ENCODE data around the gene DNAJC11.
"Not testable (repeated sequence)": the region's sequence is repeated elsewhere in the genome, so short reads cannot be mapped to it uniquely, and the experiment has no call there.

The DNAJC11 gene

GRCh38 chr1:6622396-6623152 is 79.0 kb downstream of the DNAJC11 start:
- DNase-seq = no peak

- DNase-seq = no peak
Observed at GRCh38 chr1:6621429-6622391, 79.9 kb downstream of the DNAJC11 start.

- no peak for DNase-seq
Observed at GRCh38 chr1:6619045-6619444, 82.6 kb downstream of the DNAJC11 start.

GRCh38 chr1:6614929-6615785 is 86.5 kb downstream of the DNAJC11 start:
- DNase-seq = peak; percentile 33

GRCh38 chr1:6614019-6614928 is 87.3 kb downstream of the DNAJC11 start:
- DNase-seq = peak; percentile 66

- peak; percentile 100 for DNase-seq
Observed at GRCh38 chr1:6613361-6614018, 88.1 kb downstream of the DNAJC11 start, which contains the start of gene PHF13. PHF13 (plus strand) TSS chr1:6613731; CDS start chr1:6614067, 336 bp downstream.

- DNase-seq = no peak
Observed at GRCh38 chr1:6612641-6613360, 88.8 kb downstream of the DNAJC11 start.

- DNase-seq = no peak
Observed at GRCh38 chr1:6603915-6604558, 97.6 kb downstream of the DNAJC11 start.

GRCh38 chr1:6603238-6603914 is 98.2 kb downstream of the DNAJC11 start:
- peak; percentile 60 for DNase-seq

GRCh38 chr1:6602669-6603237 is 98.9 kb downstream of the DNAJC11 start, which contains the start of gene KLHL21:
KLHL21 (minus strand) TSS chr1:6602869; CDS start chr1:6602817, 52 bp downstream.
- peak; percentile 87 for DNase-seq

GRCh38 chr1:6601923-6602668 is 99.5 kb downstream of the DNAJC11 start:
- DNase-seq = peak; percentile 43

GRCh38 chr1:6601049-6601922 is 100.3 kb downstream of the DNAJC11 start:
- DNase-seq = peak; percentile 86

- no peak for DNase-seq
Observed at GRCh38 chr1:6600410-6601048, 101.1 kb downstream of the DNAJC11 start.

GRCh38 chr1:6599991-6600390 is 101.6 kb downstream of the DNAJC11 start:
- DNase-seq = not testable (repeated sequence)

GRCh38 chr1:6599141-6599975 is 102.3 kb downstream of the DNAJC11 start:
- DNase-seq = peak; percentile 69

Measured in activated naive CD4-positive, alpha-beta T cell treated with anti-CD3 and anti-CD28 coated beads, Interleukin-2, amount 50 U/mL, for 16 hours (primary cell).